ENCODE data around the gene IL4R.

- TF ChIP-seq CTCF (conservative IDR thresholded peaks at IDR 0.05; ENCODE audit: low read depth in 2 of 2) (no peak), ZNF331 (CRISPR knock-in tag; IDR thresholded peaks at IDR 0.05; ENCODE audit: low read depth) (no peak), POLR2AphosphoS5 (IDR thresholded peaks at IDR 0.05; ENCODE audit: low read depth) (no peak), CREB1 (CRISPR knock-in tag; IDR thresholded peaks at IDR 0.05; ENCODE audit: low read depth) (no peak), EZH2phosphoT487 (IDR thresholded peaks at IDR 0.05; ENCODE audit: unreplicated experiment) (no peak)
These were observed 3.5 kb downstream of the IL4R start for GRCh38 chr16:27317320-27317719.

All from GM23338 (cell line).